NCI-H524 treated with DMSO at 0.1 percent for 48 hours (cell line): ENCODE results near the gene ATP6V0C.

Experiments used
- DNase-seq: peaks from one replicate; lab custom pipeline; 2025; lab: John Stamatoyannopoulos, UW

Gene ATP6V0C

GRCh38 chr16:2490190-2491105 is 23.3 kb upstream of the ATP6V0C start:
- DNase-seq, result peak; percentile 17

DNA sequence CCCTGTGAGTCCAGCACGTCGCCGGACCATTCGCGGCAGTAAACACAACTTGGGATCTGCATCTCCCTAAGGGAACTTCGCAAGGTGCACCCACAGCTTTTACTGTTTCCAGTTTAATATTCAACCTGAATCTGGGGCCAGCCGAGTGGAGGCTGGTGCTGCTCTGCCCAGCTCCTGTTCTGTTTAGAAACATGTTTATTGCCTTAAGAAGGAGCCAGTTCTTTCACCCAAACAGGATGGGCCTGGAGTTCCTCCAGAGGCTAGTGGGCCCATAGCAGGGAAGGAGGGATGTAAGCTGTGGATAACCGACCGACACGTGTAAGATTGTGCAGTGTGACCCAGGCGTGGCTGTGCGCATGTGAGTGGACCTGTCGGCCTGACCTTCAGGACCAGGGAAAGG is 21.5 kb upstream of the ATP6V0C start:
- no peak for DNase-seq

- DNase-seq, result no peak
Observed at GRCh38 chr16:2493605-2494004, 20.1 kb upstream of the ATP6V0C start.

- no peak for DNase-seq
Observed at GRCh38 chr16:2494616-2495015, 19.1 kb upstream of the ATP6V0C start.

- no peak for DNase-seq
Observed at GRCh38 chr16:2495041-2495440, 18.7 kb upstream of the ATP6V0C start.

GRCh38 chr16:2496223-2497115 is 17.3 kb upstream of the ATP6V0C start:
- DNase-seq, result no peak

- no peak for DNase-seq
Observed at GRCh38 chr16:2497116-2497630, 16.6 kb upstream of the ATP6V0C start.

DNA sequence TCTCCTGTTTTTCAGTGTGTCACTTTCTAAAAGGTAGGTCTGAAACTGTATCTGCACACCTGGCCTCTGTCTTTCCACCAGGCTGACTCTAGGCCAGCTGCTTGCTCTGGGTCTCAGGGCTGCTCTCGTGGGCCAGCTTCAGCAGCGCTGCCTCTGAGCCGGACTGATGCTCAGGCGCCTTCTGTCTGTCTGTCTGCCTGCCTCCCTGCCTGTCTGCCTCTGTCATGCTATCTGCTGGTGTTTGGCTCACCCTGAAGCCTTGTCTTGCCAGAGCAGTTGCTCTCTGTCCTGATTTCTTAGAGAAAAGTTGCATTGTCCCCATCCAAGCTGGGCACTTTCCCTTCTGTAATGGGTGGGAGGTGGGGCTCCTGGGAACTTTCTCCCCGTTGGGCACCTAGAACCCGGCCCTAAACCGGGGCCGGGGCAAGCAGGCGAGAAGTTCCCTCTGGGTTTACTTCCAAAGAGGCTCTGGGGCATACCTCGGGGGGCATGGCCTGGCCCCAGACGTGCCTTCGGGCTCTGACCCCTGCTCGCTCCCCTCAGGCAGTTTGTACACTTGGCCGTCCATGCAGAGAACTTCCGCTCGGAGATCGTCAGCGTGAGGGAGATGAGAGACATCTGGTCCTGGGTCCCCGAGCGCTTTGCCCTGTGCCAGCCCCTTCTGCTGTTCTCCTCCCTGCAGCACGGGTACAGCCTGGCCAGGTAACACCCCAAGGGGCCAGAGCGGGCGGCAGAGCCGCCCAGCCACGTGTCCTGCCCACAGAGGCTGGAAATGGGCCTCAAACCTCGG is 15.9 kb upstream of the ATP6V0C start:
- DNase-seq, result no peak

GRCh38 chr16:2498531-2499253 is 15.1 kb upstream of the ATP6V0C start:
- DNase-seq, result no peak

GRCh38 chr16:2499454-2499853 is 14.3 kb upstream of the ATP6V0C start:
- no peak for DNase-seq

- no peak for DNase-seq
Observed at GRCh38 chr16:2499890-2500429, 13.8 kb upstream of the ATP6V0C start.

- no peak for DNase-seq
Observed at GRCh38 chr16:2500430-2500917, 13.3 kb upstream of the ATP6V0C start.

DNA sequence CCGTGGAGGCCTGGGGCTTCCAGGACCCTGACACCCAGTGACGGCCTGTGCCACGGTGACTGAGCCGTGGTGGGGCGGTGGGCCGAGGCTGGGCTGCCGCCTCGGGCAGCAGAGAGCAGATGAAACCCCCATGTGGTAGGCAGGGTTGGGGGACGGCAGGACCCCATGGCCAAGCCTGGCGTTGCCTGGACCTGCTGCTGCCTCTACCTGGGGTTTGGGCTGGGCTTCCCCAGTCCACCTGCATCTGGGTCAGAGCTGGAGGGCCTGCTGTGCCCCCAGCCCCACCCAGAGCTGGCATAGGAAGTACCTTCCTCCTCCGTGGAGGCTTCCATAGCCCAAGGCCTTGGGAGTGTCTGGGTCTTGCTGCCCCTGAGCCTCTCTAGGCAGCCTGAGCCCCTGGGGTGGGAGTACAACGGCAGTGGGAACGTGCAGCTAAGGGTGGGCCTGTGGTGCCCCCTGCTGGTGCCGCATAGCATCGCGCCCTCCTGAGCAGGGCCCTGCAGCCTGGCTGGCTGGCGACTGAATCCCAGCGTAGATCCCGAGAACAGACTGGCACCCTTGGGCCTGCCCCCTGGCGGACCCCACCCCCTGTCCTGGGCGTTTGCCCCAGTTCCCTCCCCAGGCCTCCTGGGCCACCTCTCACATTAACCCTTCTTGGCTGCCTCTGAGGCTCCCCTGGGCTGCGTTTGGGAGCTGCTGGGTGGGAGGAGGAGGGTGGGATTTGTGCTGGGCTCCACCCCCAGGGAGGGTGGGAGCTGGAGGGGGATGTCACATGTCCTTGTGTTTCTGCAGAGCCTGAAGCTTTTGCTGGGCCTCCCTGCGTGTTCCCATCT is 12.6 kb upstream of the ATP6V0C start:
- DNase-seq, result peak; percentile 38

DNA sequence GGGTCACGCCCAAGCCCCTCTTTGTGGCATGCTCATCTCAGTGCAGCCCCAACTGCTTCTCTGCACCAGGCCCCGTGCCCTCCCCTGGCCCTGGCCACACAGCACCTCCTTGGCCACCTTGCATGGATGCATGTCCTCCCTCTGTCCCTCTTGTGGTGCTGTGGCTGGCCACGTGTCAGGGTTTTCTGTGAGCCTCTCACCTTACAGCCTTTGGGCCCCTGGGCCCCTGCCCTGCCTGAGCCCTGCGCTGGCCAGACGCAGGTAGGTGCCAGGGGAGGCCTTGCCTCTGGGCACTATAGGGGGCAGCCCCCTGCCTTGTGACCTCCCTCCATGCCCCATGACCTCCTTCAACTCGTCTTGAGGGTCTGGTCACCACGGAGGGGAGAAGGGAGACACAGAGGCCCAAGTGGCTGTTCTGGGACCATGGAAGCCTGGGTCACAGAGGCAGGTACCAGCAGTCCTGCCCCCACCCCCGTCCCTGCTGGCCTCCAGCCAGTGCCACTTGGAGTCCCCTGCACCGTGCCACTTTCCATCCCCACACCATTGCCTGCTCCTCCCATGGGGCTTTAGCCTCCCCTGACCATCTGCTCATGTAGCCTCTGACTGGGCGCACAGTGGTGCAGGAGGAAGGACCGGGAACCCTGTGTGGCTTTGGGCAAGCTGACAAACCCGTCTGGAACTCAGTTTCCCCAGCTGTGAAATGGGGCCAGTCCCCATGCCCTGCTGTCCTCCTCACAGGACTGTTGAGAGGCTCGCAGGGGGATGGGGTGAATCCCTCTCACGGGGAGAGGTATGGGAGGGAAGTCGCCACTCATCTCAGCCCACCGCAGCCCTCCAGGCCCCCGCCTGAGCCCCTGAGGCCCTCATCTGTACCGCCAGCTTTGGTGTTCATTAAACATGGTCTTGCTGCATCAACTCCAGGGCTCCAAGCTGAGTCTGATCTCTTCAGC is 11.5 kb upstream of the ATP6V0C start:
- no peak for DNase-seq

DNA sequence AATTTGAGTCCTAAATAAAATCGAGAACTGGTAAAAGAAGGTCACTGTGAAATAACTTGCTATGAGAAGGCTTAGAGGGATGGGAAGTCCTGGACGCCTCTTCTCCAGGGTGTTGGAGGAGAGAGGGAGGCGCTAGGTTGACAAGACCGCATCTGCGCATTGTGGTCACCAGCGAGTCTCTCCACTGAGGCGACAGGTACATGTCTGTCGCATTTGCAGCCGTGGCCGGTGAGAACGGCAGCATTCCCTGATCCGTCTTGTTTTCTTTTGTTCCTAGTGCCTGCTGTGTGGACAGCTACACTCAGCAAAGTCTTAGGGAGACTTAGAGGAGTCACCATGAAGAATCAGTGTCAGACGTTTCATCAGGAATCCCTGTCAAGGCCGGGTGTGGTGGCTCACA is 8.1 kb upstream of the ATP6V0C start:
- DNase-seq, result no peak

GRCh38 chr16:2507052-2507659 is 6.6 kb upstream of the ATP6V0C start:
- DNase-seq, result no peak

GRCh38 chr16:2507665-2508064 is 6.1 kb upstream of the ATP6V0C start:
- DNase-seq, result no peak

- DNase-seq, result no peak
Observed at GRCh38 chr16:2508722-2509400, 4.9 kb upstream of the ATP6V0C start.
